GM18502 (cell line): ENCODE data around the gene KLHDC3.
"Not testable (repeated sequence)": the region's sequence is repeated elsewhere in the genome, so short reads cannot be mapped to it uniquely, and the experiment has no call there.

Source experiments
- ATAC-seq: cut with Tn5 transposase; IDR thresholded peaks from one replicate; pipeline ENCODE4 v1.9.1; 2021; ENCODE audit warnings: mild to moderate bottlenecking; ENCODE audit not compliant: unreplicated experiment, poor library complexity

The KLHDC3 gene

DNA sequence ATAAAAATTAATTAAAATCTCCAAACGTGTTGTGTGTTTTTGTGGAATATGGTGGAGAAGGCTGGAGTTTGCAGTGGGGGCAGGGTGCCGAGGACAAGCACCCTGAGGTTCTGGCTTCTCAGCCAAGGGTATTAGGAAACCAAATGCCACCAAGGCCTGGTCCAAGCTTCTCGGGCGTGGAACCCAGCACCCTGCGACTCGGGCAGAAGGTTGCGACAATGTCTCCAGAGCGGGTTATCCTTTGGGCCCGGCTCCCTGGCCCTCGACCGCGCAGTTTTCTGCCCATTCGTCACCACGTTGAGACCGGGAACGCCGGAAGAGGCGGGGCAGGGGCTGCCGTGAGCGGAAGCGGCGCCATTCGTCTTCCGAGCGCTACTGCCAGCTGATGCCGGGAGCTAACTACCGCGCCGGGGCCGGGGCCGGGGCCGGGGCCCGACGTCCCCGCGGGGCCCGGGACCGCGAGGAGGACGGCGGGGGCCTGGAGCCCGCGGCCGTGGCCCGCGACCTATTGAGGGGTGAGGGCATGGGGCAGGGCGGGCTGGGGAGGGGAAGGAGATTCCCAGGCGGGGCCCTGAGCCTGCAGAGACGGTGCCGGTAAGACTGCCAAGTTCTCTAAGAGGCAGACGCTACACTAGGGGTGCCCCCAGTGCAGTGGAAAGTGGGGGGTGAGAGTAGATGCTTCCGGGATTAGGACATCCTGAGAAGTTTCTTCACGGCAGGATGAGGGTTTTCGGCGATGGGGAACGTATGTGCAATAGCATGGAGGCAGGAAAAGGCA is 7.4 kb downstream of the KLHDC3 start, which contains the start of gene RRP36:
RRP36 (plus strand) TSS at position 354 of the 778 bp plus-strand sequence; CDS start at position 386, 32 bp downstream.
- ATAC-seq: peak; percentile 79

DNA sequence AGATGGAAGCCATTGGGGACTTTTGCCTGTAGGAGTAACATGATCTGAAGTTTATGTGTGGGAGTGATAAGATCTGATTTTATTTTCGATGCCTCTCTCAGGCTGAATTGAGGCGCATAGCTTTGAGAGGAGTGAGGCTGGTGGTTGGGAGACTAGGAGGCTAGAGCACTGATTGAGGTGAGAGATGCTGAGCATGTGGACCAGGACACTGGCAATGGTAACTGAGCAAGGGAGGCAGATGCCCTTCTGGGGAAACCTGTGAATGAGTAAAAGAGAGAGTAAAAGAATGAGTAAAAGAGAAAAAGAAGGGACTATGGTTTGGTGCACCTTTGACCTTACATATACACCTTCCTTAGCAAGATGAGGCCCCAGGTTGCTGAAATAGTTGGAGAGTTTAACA is 10.4 kb downstream of the KLHDC3 start:
- ATAC-seq: no peak

GRCh38 chr6:43026365-43026764 is 12.3 kb downstream of the KLHDC3 start:
- no peak for ATAC-seq

DNA sequence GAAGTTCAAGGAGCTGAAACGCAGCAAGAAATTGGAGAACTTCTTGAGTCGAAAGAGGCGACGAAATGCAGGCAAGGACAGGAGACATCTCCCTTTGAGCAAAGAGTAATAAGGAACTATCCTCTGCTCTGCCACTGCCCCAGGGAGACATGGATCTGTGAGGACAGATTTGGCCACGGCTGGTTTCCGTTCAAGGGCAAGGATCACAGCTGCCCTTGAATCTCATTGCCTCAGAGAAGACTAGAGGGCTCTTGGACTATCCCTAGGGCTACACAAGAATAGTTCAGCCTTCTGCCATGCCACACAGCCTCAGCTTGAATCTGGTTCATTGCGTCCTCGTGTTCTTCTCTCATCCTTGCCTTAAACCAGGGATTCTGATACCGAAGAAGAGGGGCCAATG is 15.1 kb downstream of the KLHDC3 start:
- no peak for ATAC-seq

GRCh38 chr6:43032326-43032725 is 18.3 kb downstream of the KLHDC3 start:
- no peak for ATAC-seq

GRCh38 chr6:43033496-43034189 is 19.6 kb downstream of the KLHDC3 start:
- no peak for ATAC-seq

- ATAC-seq: no peak
Measured at GRCh38 chr6:43034190-43034525, 20.1 kb downstream of the KLHDC3 start.

DNA sequence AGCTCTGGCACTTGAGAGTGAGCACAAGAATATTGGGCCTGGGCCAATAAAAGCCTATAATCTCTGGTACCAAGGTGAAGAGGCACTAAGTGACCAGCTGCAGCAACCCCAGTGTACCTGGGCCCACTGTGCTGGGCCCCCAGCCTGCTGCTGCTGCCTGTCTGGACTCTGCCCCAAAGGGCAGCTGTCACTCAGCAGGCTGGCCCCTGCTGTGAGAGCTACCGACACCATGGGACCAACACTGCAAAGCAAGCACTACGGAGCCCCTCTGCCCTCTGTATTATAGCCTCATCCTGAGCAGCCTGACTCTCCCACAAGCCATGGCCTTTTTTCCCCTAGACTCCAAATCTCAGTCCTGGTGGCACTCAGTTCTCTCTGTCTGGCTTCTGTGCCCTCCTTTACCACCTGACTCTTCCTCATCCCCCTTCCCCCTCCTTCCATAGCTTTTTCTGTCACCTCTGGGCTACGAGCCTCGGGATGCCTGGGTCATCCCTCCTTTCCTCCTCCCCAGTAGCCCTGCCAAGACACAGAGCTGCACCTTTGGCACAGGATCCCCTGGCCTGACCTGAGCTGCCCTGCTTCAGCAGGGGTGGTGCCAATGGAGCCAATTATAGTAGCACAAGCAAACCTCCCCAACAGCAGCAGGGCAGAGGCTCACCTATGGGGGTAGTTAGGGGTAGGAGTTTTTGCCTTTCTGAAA is 21.6 kb downstream of the KLHDC3 start:
- ATAC-seq: no peak

GRCh38 chr6:43036712-43037111 is 22.7 kb downstream of the KLHDC3 start:
- ATAC-seq: no peak

DNA sequence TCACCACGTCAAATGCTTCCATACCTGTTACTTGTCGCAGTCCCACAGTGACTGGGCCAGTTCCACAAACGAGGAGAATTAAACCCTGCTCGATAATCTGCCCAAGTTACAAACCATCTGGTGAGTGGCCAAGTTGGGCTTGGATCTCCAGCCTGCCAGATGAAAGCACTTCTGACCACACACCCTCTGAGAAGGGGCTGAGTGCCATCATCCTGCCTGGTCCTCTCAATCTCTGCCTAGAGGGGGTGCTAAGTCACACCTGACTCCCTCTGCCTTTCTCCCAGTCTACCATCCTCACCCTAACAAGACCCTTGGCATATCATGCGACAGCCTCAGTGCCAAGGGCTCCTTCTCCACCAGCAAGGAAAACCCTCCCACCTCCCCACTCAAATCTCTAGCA is 23.1 kb downstream of the KLHDC3 start:
- ATAC-seq: no peak

- no peak for ATAC-seq
Measured at GRCh38 chr6:43037706-43038105, 23.7 kb downstream of the KLHDC3 start.

GRCh38 chr6:43038727-43039126 is 24.7 kb downstream of the KLHDC3 start:
- ATAC-seq: no peak

DNA sequence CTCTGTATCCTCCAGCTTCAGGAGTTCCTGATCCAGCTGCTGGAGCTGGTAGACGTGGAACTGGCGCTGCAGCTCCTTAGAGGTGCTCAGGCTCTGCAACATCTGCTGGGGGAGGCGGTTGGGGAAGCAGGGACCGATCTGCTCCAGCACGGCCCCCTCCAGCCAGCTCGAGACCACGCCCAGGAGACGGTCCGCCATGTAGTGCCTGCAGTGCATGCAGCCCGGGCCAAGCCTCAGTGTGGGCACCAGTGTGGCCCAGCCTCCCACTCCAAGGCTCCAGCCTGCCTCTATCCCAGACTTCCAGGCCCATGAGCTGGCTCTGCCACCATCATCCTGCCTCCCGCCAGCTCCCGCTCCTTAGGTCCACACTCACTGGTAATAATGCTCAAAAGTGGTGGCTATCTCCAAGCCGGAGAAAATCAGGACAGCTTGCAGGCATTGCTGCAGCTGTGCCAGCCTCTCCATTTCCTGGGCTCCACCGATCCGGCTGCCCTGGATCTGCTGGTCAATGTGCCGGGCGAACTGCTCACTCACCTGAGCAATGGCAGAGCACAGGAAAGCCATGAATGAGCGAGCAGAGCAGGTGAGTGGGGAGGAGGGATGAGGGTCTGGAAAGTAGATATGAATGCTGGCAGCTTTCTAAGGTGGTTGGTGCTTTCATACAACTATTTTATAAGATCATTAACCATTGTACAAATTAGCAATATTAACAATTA is 26.7 kb downstream of the KLHDC3 start:
- no peak for ATAC-seq

DNA sequence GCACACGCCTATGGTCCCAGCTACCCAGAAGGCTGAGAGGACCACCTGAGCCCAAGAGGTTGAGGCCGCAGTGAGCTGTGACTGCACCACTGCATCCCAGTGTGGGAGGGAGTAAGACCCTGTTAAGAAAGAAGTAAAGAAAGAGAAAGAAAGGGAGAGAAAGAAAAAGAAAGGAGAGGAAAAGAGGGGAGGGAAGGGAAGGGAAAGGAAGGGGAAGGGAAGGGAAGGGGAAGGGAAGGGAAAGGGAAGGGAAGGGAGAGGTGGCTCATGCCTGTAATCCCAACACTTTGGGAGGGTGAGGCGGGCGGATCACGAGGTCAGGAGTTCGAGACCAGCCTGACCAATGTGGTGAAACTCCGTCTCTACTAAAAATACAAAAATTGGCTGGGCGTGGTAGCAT is 27.4 kb downstream of the KLHDC3 start:
- ATAC-seq: not testable (repeated sequence)

GRCh38 chr6:43043310-43043709 is 29.3 kb downstream of the KLHDC3 start:
- no peak for ATAC-seq

GRCh38 chr6:43045371-43045930 is 31.4 kb downstream of the KLHDC3 start:
- no peak for ATAC-seq

GRCh38 chr6:43047998-43048397 is 33.9 kb downstream of the KLHDC3 start:
- ATAC-seq: no peak

DNA sequence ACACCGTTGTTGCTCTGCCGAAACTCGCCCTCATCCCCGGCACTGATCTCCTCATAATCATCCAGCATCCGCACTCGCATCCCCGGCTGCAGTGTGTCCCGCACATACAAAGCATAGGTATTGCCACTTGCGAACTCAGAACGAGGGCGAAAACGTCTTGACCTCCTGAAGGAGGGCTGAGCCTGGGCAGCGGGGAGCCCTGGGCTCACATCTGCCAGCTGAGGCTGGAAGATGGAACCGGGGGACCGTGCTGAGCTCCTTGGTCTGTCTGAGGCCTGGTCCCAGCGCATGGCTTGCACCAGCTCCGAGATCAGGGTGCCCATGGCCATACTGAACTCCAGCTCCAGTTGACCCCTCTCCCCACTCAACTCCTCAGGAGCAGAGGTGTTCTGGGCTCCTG is 36.9 kb downstream of the KLHDC3 start:
- no peak for ATAC-seq

DNA sequence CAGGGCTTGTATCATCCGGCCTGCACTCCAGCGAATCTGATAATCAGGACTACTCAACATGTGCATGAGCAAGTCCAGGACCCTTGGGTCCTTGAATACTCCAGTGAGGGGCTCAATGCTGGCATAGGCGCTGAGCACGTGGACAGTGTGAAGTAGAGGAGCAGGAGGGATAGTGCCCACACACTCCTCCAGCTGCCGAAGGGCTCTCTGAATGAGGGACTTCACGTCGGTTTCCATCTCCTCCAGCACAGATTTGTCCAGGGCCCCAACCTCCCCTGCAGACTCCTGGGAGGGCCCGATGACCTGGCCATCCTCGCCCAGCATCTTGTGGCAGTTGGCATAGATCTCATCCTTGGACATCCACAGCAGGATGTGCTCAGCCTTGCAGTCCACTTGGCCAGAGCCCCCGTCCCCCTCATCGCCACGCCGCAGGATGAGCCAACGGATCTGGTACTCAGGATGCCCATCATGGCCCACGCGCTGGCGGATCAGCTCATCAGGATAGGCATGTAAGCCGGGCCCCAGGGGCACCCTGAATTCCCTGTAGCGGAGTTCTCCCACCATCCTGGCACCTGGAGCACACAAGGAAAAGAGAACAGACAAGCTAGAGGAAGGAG is 38.3 kb downstream of the KLHDC3 start:
- no peak for ATAC-seq
